Neural progenitor cell (in vitro differentiated cells): ENCODE results near the gene PAQR3.

ENCODE experiments used
- CTCF ChIP-seq: fragments of 200-600 bp; sonication (generic); IDR thresholded peaks from 2 replicates; pipeline ENCODE4 v1.5.1; 2017; ENCODE audit warnings: antibody characterized with exemption, mild to moderate bottlenecking
- EZH2 ChIP-seq: fragments of 200-600 bp; sonication (generic); IDR thresholded peaks from 2 replicates; pipeline ENCODE4 v1.6.1; 2017; ENCODE audit warnings: antibody characterized with exemption, mild to moderate bottlenecking, moderate library complexity
- EZH2phosphoT487 ChIP-seq: fragments of 200-600 bp; sonication (generic); IDR thresholded peaks from 2 replicates; pipeline ENCODE4 v1.6.1; 2017; ENCODE audit warnings: antibody characterized with exemption

DNA sequence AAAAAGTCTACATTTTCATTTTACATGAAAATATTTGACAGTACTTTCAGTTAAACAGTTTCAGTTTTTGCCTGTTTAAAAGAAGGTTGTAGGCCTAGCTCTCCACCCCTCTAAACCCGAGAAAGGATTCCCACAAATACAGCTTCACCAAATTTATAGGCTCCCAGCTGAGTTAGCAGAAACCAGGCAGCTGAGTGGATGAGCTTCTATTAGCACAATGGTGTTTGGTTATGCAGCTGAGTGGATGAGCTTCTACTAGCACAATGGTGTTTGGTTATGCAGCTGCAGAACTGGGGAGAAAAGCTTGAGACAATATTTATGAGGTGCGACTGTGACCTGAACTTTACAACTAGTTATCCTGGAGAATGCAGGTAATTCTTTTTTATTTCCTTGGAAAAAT, 36.6 kb upstream of the PAQR3 start:
- TF ChIP-seq CTCF (no peak), EZH2 (no peak), EZH2phosphoT487 (no peak)
